Measurements from ENCODE around the gene LAMA4.

Gene LAMA4

DNA sequence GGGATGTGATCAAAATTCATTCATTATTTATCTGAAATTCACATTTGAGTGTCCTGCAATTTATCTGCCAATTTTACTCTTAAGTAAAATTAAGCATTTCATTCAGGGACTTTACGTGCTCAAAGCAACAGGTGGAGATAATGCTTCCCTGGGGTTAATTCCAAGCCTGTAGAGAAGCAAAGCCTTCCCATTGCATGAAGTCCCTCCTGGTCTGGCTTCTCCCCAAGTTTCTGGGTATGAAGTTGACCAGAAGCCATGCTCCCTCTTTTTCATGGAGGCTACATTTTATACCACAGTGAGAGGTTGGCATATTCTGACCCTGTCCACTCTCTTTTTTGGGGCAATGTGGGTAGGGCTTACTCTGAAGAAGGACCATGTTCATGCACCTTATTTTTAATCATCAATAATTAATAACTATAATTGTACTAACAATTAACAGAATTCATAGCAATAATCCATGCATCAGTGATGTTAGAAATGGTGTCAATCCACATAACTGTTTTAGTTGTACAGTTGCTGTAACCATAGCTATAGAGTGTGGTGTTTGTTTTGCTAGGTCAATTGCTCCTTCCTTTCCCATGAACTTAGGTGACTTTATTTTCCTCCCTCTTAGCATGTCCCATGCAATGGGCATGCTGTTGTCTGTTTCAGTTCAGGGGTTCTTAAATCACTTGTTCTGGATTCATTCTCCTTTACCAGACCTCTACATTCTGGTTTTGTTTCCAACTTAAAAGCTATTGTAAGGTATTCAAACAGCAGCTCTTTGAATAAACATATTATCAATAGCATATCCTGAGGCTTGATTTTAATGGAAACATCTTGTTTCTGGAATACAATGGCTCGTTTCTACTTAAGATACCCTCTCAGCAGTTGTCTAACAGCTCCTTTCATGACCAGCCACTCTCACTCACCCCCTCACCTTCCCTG, 1.5 kb downstream of the LAMA4 start:
- peak overlapping the region in 1 of 2 donors; percentile 52 for H3K4me3 ChIP-seq (ENCODE audit: low read length in 2 of 2)
- no peak overlapping the region for H2BK12ac ChIP-seq (ENCODE audit: low read length)
- H2BK5ac ChIP-seq (ENCODE audit: low read length): no peak overlapping the region
- no peak overlapping the region for H3K23ac ChIP-seq (ENCODE audit: low read depth, low read length, poor library complexity)
- no peak overlapping the region for H2BK15ac ChIP-seq (ENCODE audit: low read length)
- peak overlapping the region; percentile 99 for H2AFZ ChIP-seq (ENCODE audit: low read length)
- no CpG with 5 or more reads among the region's 2 CpGs for WGBS, 2 donors (ENCODE audit: extremely low coverage in 2 of 2, insufficient read length in 2 of 2, insufficient replicate concordance in 1 of 2)
- no peak overlapping the region for H2AK5ac ChIP-seq (ENCODE audit: low read depth, low read length)
- H3K27me3 ChIP-seq (ENCODE audit: control insufficient read depth in 3 of 3, insufficient read depth in 3 of 3, low read depth in 1 of 3, low read length in 3 of 3): peaks cover 0 to 9% (median 0%) of the 10 kb centered on the region in 3 experiments
- no peak overlapping the region for H3K4ac ChIP-seq (ENCODE audit: low read length)
- peaks cover 0 to 3% of the 10 kb centered on the region in 2 donors for H3K9me3 ChIP-seq (replicated peaks in 1 of 2; ENCODE audit: control insufficient read depth in 2 of 2, insufficient read depth in 1 of 2, low read depth in 1 of 2, low read length in 2 of 2)
- H3K18ac ChIP-seq (ENCODE audit: low read length): no peak overlapping the region
- no peak overlapping the region for H2BK120ac ChIP-seq (ENCODE audit: low read depth, low read length)
- peaks cover 6 to 21% of the 10 kb centered on the region in 2 donors for H3K4me1 ChIP-seq (ENCODE audit: control insufficient read depth in 2 of 2, insufficient read depth in 1 of 2, low read depth in 1 of 2, low read length in 2 of 2)
- no peak overlapping the region for H3K9ac ChIP-seq (ENCODE audit: low read depth, low read length, poor library complexity)
- no peak overlapping the region for H3K27ac ChIP-seq (replicated peaks; ENCODE audit: low read length)
- no peak for DNase-seq (ENCODE audit: low spot score)
- H4K91ac ChIP-seq (ENCODE audit: low read depth, low read length, poor library complexity): no peak overlapping the region
- no peak overlapping the region for H4K8ac ChIP-seq (ENCODE audit: low read depth, low read length)
- H3K14ac ChIP-seq (ENCODE audit: low read length): no peak overlapping the region
- no peaks in the 10 kb centered on the region for H3K36me3 ChIP-seq (replicated peaks in 1 of 2; ENCODE audit: control insufficient read depth in 2 of 2, insufficient read depth in 2 of 2, low read length in 2 of 2)
- no peaks in the 10 kb centered on the region for H3K79me1 ChIP-seq (ENCODE audit: low read depth, low read length)
- peak overlapping the region; percentile 96 for H3K4me2 ChIP-seq (ENCODE audit: insufficient read depth, low read length, poor library complexity, severe bottlenecking)

- Histone ChIP-seq H2BK5ac (ENCODE audit: low read length) (no peak overlapping the region), H3K36me3 (replicated peaks in 1 of 2; ENCODE audit: control insufficient read depth in 2 of 2, insufficient read depth in 2 of 2, low read length in 2 of 2) (no peaks in the 10 kb centered on the region), H3K27ac (replicated peaks; ENCODE audit: low read length) (no peak overlapping the region), H3K4me1 (ENCODE audit: control insufficient read depth in 2 of 2, insufficient read depth in 1 of 2, low read depth in 1 of 2, low read length in 2 of 2) (peaks cover 6 to 17% of the 10 kb centered on the region in 2 donors), H3K79me1 (ENCODE audit: low read depth, low read length) (no peaks in the 10 kb centered on the region), H2BK15ac (ENCODE audit: low read length) (no peak overlapping the region), H3K23ac (ENCODE audit: low read depth, low read length, poor library complexity) (no peak overlapping the region), H2BK12ac (ENCODE audit: low read length) (no peak overlapping the region), H2AK5ac (ENCODE audit: low read depth, low read length) (no peak overlapping the region), H3K14ac (ENCODE audit: low read length) (no peak overlapping the region), H3K4me2 (ENCODE audit: insufficient read depth, low read length, poor library complexity, severe bottlenecking) (no peak overlapping the region), H3K4me3 (ENCODE audit: low read length in 2 of 2) (no peak overlapping the region), H2BK120ac (ENCODE audit: low read depth, low read length) (no peak overlapping the region), H3K4ac (ENCODE audit: low read length) (no peak overlapping the region), H4K91ac (ENCODE audit: low read depth, low read length, poor library complexity) (no peak overlapping the region), H2AFZ (ENCODE audit: low read length) (no peak overlapping the region), H4K8ac (ENCODE audit: low read depth, low read length) (no peak overlapping the region), H3K9me3 (replicated peaks in 1 of 2; ENCODE audit: control insufficient read depth in 2 of 2, insufficient read depth in 1 of 2, low read depth in 1 of 2, low read length in 2 of 2) (peaks cover 0 to 3% of the 10 kb centered on the region in 2 donors), H3K27me3 (ENCODE audit: control insufficient read depth in 3 of 3, insufficient read depth in 3 of 3, low read depth in 1 of 3, low read length in 3 of 3) (peaks cover 0 to 9% (median 0%) of the 10 kb centered on the region in 3 experiments), H3K9ac (ENCODE audit: low read depth, low read length, poor library complexity) (no peak overlapping the region), H3K18ac (ENCODE audit: low read length) (no peak overlapping the region)
- WGBS, 2 donors (ENCODE audit: extremely low coverage in 2 of 2, insufficient read length in 2 of 2, insufficient replicate concordance in 1 of 2): no CpG with 5 or more reads among the region's 6 CpGs
- no peak for DNase-seq (ENCODE audit: low spot score)
Observed at GRCh38 chr6:112251171-112251875, 3.0 kb downstream of the LAMA4 start.

GRCh38 chr6:112249489-112249888, 4.9 kb downstream of the LAMA4 start:
- Histone ChIP-seq H3K23ac (ENCODE audit: low read depth, low read length, poor library complexity) (no peak overlapping the region), H2BK15ac (ENCODE audit: low read length) (no peak overlapping the region), H3K27me3 (ENCODE audit: control insufficient read depth in 3 of 3, insufficient read depth in 3 of 3, low read depth in 1 of 3, low read length in 3 of 3) (peaks cover 0 to 9% (median 0%) of the 10 kb centered on the region in 3 experiments), H2BK5ac (ENCODE audit: low read length) (no peak overlapping the region), H2BK120ac (ENCODE audit: low read depth, low read length) (no peak overlapping the region), H3K9me3 (replicated peaks in 1 of 2; ENCODE audit: control insufficient read depth in 2 of 2, insufficient read depth in 1 of 2, low read depth in 1 of 2, low read length in 2 of 2) (peaks cover 0 to 3% of the 10 kb centered on the region in 2 donors), H3K36me3 (replicated peaks in 1 of 2; ENCODE audit: control insufficient read depth in 2 of 2, insufficient read depth in 2 of 2, low read length in 2 of 2) (no peaks in the 10 kb centered on the region), H2AK5ac (ENCODE audit: low read depth, low read length) (no peak overlapping the region), H3K4me2 (ENCODE audit: insufficient read depth, low read length, poor library complexity, severe bottlenecking) (no peak overlapping the region), H3K4me1 (ENCODE audit: control insufficient read depth in 2 of 2, insufficient read depth in 1 of 2, low read depth in 1 of 2, low read length in 2 of 2) (peaks cover 3 to 20% of the 10 kb centered on the region in 2 donors), H3K14ac (ENCODE audit: low read length) (no peak overlapping the region), H2AFZ (ENCODE audit: low read length) (no peak overlapping the region), H3K4me3 (ENCODE audit: low read length in 2 of 2) (no peak overlapping the region), H4K8ac (ENCODE audit: low read depth, low read length) (no peak overlapping the region), H2BK12ac (ENCODE audit: low read length) (no peak overlapping the region), H3K9ac (ENCODE audit: low read depth, low read length, poor library complexity) (no peak overlapping the region), H3K79me1 (ENCODE audit: low read depth, low read length) (no peaks in the 10 kb centered on the region), H3K18ac (ENCODE audit: low read length) (no peak overlapping the region), H3K27ac (replicated peaks; ENCODE audit: low read length) (no peak overlapping the region), H4K91ac (ENCODE audit: low read depth, low read length, poor library complexity) (no peak overlapping the region), H3K4ac (ENCODE audit: low read length) (no peak overlapping the region)
- DNase-seq (ENCODE audit: low spot score): no peak
- WGBS, 2 donors (ENCODE audit: extremely low coverage in 2 of 2, insufficient read length in 2 of 2, insufficient replicate concordance in 1 of 2): no CpG with 5 or more reads among the region's 4 CpGs

DNA sequence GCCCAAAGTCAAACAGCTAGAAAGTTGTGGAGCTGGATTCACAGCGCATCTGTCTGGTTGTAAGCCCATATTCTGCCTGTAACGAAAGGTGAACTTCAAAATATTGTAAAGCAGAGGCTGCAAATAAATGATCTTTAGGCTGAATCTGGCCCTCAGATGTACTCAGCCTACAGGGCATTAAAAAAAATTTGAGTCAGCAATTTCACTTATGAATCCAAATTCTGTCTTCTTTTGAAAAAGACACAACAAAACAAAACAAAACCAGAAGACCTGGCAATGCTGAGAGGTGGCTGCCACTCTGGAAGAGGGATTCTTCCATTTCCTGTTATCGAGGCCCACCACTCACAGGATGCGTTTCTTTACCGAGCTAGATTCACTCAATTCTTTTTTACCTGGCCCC, 7.1 kb downstream of the LAMA4 start:
- no peak overlapping the region for H3K4me2 ChIP-seq (ENCODE audit: insufficient read depth, low read length, poor library complexity, severe bottlenecking)
- H4K8ac ChIP-seq (ENCODE audit: low read depth, low read length): no peak overlapping the region
- no peak overlapping the region for H2BK120ac ChIP-seq (ENCODE audit: low read depth, low read length)
- no peak overlapping the region for H2BK12ac ChIP-seq (ENCODE audit: low read length)
- H2BK15ac ChIP-seq (ENCODE audit: low read length): no peak overlapping the region
- no peak overlapping the region for H3K27ac ChIP-seq (replicated peaks; ENCODE audit: low read length)
- H3K36me3 ChIP-seq (replicated peaks in 1 of 2; ENCODE audit: control insufficient read depth in 2 of 2, insufficient read depth in 2 of 2, low read length in 2 of 2): no peaks in the 10 kb centered on the region
- no peaks in the 10 kb centered on the region for H3K79me1 ChIP-seq (ENCODE audit: low read depth, low read length)
- H3K27me3 ChIP-seq (ENCODE audit: control insufficient read depth in 3 of 3, insufficient read depth in 3 of 3, low read depth in 1 of 3, low read length in 3 of 3): no peaks in the 10 kb centered on the region
- DNase-seq (ENCODE audit: low spot score): no peak
- H3K23ac ChIP-seq (ENCODE audit: low read depth, low read length, poor library complexity): no peak overlapping the region
- no peak overlapping the region for H3K18ac ChIP-seq (ENCODE audit: low read length)
- H2AFZ ChIP-seq (ENCODE audit: low read length): peak overlapping the region; percentile 46
- no peak overlapping the region for H3K4me3 ChIP-seq (ENCODE audit: low read length in 2 of 2)
- no peak overlapping the region for H2AK5ac ChIP-seq (ENCODE audit: low read depth, low read length)
- no peak overlapping the region for H4K91ac ChIP-seq (ENCODE audit: low read depth, low read length, poor library complexity)
- peaks cover 0 to 3% of the 10 kb centered on the region in 2 donors for H3K9me3 ChIP-seq (replicated peaks in 1 of 2; ENCODE audit: control insufficient read depth in 2 of 2, insufficient read depth in 1 of 2, low read depth in 1 of 2, low read length in 2 of 2)
- H3K4ac ChIP-seq (ENCODE audit: low read length): no peak overlapping the region
- H3K4me1 ChIP-seq (ENCODE audit: control insufficient read depth in 2 of 2, insufficient read depth in 1 of 2, low read depth in 1 of 2, low read length in 2 of 2): peaks cover 0 to 5% of the 10 kb centered on the region in 2 donors
- no peak overlapping the region for H3K9ac ChIP-seq (ENCODE audit: low read depth, low read length, poor library complexity)
- no peak overlapping the region for H2BK5ac ChIP-seq (ENCODE audit: low read length)
- no CpG with 5 or more reads among the region's 5 CpGs for WGBS, 2 donors (ENCODE audit: extremely low coverage in 2 of 2, insufficient read length in 2 of 2, insufficient replicate concordance in 1 of 2)
- H3K14ac ChIP-seq (ENCODE audit: low read length): no peak overlapping the region

Data from neuronal stem cell (in vitro differentiated cells).